Naive thymus-derived CD4-positive, alpha-beta T cell (primary cell): ENCODE data around the gene SLC4A11. TPM values are rescaled to one million over a fixed set of nuclear protein-coding genes. Genes with fewer than 3 reads are reported as not detected.

Source experiments
- ATAC-seq: fragments of 150-1000 bp; cut with Tn5 transposase; 2 replicates; pipeline ENCODE4 v1.10.0; 2021; ENCODE audit warnings: mild to moderate bottlenecking, moderate library complexity
- CTCF ChIA-PET: fragments of 350-600 bp; sonication (Branson Sonifier 250); formaldehyde crosslinking; loops from one replicate; lab custom pipeline; 2021; ENCODE audit warnings: antibody characterized with exemption; lab: Charles Lee
- POLR2A ChIA-PET: fragments of 350-600 bp; sonication (Branson Sonifier 250); formaldehyde crosslinking; loops from one replicate; lab custom pipeline; 2021; ENCODE audit warnings: antibody characterized with exemption, inconsistent platforms; lab: Charles Lee
- DNase-seq, 9 donors: peaks; one replicate each; pipeline versions ENCODE4 v3.0.0 to v3.0.0-alpha.2; 2020 to 2022; ENCODE audit warnings: mixed read lengths in 1 of 9
- H3K27ac ChIP-seq: one replicate; pipeline ENCODE4 v1.7.0; 2013; ENCODE audit warnings: mild to moderate bottlenecking, low read depth, low read length, moderate library complexity
- H3K27me3 ChIP-seq, 2 donors: one replicate each; pipeline ENCODE4 v1.7.0; 2013; ENCODE audit warnings: low read length in 2 of 2, mild to moderate bottlenecking in 2 of 2, moderate library complexity in 2 of 2; ENCODE audit not compliant: control insufficient read depth in 2 of 2, insufficient read depth in 2 of 2
- H3K36me3 ChIP-seq, 3 experiments: 1 replicate in 2 of 3; 2 replicates in 1 of 3; pipeline ENCODE4 v1.7.0; 2013; ENCODE audit warnings: low read length in 3 of 3, mild to moderate bottlenecking in 3 of 3, moderate library complexity in 1 of 3; ENCODE audit not compliant: insufficient read depth in 3 of 3, control insufficient read depth in 2 of 3
- H3K4me1 ChIP-seq, 2 donors: one replicate each; pipeline ENCODE4 v1.7.0; 2013; ENCODE audit warnings: low read length in 2 of 2, mild to moderate bottlenecking in 2 of 2, moderate library complexity in 1 of 2; ENCODE audit not compliant: control insufficient read depth in 2 of 2, insufficient read depth in 2 of 2
- H3K4me3 ChIP-seq: 2 replicates; pipeline ENCODE4 v1.7.0; 2013; ENCODE audit warnings: mild to moderate bottlenecking, low read length
- H3K9me3 ChIP-seq, 3 experiments: 1 replicate in 2 of 3; 2 replicates in 1 of 3; pipeline ENCODE4 v1.7.0; 2013; ENCODE audit warnings: low read length in 3 of 3; ENCODE audit not compliant: control insufficient read depth in 2 of 3
- H3K27ac Mint-ChIP-seq, 9 donors: one replicate each; pipeline ENCODE4 v1.8.0; 2020 to 2022; ENCODE audit warnings: mixed read lengths in 9 of 9, mild to moderate bottlenecking in 8 of 9, moderate library complexity in 5 of 9, inconsistent platforms in 2 of 9
- H3K27me3 Mint-ChIP-seq, 5 donors: one replicate each; pipeline ENCODE4 v1.8.0; 2021 to 2022; ENCODE audit warnings: mixed read lengths in 5 of 5, mild to moderate bottlenecking in 1 of 5
- H3K36me3 Mint-ChIP-seq, 5 donors: one replicate each; pipeline ENCODE4 v1.8.0; 2020 to 2022; ENCODE audit warnings: mixed read lengths in 5 of 5, mild to moderate bottlenecking in 3 of 5, inconsistent platforms in 1 of 5
- H3K4me1 Mint-ChIP-seq, 7 donors: one replicate each; pipeline ENCODE4 v1.8.0; 2020 to 2022; ENCODE audit warnings: mixed read lengths in 7 of 7, mild to moderate bottlenecking in 3 of 7, inconsistent platforms in 1 of 7
- H3K4me3 Mint-ChIP-seq, 10 donors: one replicate each; pipeline ENCODE4 v1.8.0; 2020 to 2022; ENCODE audit warnings: mild to moderate bottlenecking in 10 of 10, mixed read lengths in 10 of 10, moderate library complexity in 6 of 10, inconsistent platforms in 2 of 10
- H3K9me3 Mint-ChIP-seq, 11 donors: one replicate each; pipeline ENCODE4 v1.8.0; 2020 to 2022; ENCODE audit warnings: mixed read lengths in 11 of 11, mild to moderate bottlenecking in 4 of 11, inconsistent platforms in 1 of 11, moderate library complexity in 1 of 11
- intact Hi-C, 2 donors: fragments of 100-400 bp; cut with micrococcal nuclease; formaldehyde crosslinking; loops; one replicate each; pipeline ENCODE4 v1.15.1; 2023
- polyA plus RNA-seq, 2 donors: library from polyadenylated mRNA; unstranded; fragments of 300-500 nt; fragmentation: Illumina TruSeq; gene quantifications; one replicate each; pipeline ENCODE4 v1.2.3, GENCODE V29; 2021
- total RNA-seq, 6 experiments: library from RNA in 5 of 6; stranded (reverse) in 5 of 6; gene quantifications; 1 replicate in 5 of 6; 2 replicates in 1 of 6; pipeline ENCODE4 v1.2.3 and lab custom pipeline; 2021 to 2026

Gene SLC4A11
- total and polyA plus RNA-seq, 7 experiments from 2014 or later, result 0.19 to 1.5 (median 0.93) TPM; not detected in 3

DNA sequence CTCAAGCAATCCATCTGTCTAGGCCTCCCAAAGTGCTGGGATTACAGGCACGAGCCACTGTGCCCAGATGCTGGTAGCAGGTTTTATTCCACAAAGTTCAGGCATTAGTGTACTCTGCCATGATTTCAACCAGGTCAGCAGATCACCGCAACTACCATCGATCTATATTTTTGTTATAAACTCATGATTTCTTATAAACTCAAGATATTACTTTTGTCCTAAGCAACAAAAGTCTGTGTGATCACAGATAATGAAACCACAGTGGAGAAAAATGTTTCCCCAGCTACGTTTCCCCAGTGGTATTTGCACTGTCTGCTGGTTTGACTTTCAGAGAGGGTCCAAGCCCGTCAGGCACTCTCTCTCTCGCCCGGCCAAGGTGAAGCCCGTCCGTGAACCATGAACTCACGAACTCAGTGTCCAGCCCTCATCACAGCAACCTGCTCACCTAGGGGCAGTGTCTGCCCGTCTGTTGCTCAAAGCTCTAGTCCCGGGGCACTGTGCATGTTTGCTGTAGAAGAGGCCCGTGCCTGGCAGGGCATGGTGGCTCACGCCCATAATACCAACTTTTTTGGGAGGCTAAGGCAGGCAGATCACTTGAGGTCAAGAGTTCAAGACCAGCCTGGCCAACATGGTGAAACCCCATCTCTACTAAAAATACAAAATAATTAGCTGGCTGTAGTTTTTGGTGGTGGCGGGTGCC lies 7.0 kb downstream of the SLC4A11 start:
- no peak for ATAC-seq
- ChIA-PET CTCF (no interaction called here), POLR2A (interaction anchor here (0.7 kb wide), 1 partner anchor 102 kb away, joined by 5 read pairs; no protein-coding TSS in a partner anchor)
- H3K36me3 Mint-ChIP-seq, result no peaks in the 10 kb centered on the region
- H3K27ac Mint-ChIP-seq, result no peak overlapping the region
- intact Hi-C loops, result no loop called here
- peaks cover 13 to 23% (median 16%) of the 10 kb centered on the region in 5 donors for H3K27me3 Mint-ChIP-seq
- H3K4me1 ChIP-seq, result no peaks in the 10 kb centered on the region
- no peak overlapping the region for H3K4me3 ChIP-seq
- peaks cover 0 to 1% (median 0%) of the 10 kb centered on the region in 11 donors for H3K9me3 Mint-ChIP-seq
- H3K4me1 Mint-ChIP-seq, result peaks cover 0 to 5% (median 0%) of the 10 kb centered on the region in 7 donors
- no peaks in the 10 kb centered on the region for H3K9me3 ChIP-seq
- no peak overlapping the region for H3K4me3 Mint-ChIP-seq
- peaks cover 0 to 3% of the 10 kb centered on the region in 2 donors for H3K27me3 ChIP-seq
- no peaks in the 10 kb centered on the region for H3K36me3 ChIP-seq
- H3K27ac ChIP-seq, result no peak overlapping the region
- DNase-seq, result no peak

DNA sequence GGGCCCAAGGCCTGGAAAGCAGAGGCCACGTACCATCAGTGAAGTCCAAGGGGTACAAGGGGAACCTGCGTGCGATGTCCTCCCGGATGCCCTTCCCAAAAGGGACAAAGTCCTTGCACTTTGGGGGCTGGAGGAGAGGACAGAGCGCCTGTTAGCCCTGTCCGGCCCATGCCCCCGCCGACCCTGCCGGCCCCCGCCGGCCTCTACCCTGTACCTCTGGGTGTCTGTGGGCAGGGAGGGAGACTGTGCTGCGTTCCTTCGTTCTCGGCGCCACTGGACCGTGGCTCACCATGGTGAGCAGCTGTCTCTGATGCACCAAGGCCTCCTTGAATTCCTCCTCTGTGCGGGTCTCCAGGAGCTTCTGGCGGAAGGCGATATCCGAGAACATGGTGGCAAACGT lies 7.9 kb downstream of the SLC4A11 start:
- intact Hi-C loops, result no loop called here
- CTCF ChIA-PET, result no interaction called here
- no peak overlapping the region for H3K4me3 Mint-ChIP-seq

DNA sequence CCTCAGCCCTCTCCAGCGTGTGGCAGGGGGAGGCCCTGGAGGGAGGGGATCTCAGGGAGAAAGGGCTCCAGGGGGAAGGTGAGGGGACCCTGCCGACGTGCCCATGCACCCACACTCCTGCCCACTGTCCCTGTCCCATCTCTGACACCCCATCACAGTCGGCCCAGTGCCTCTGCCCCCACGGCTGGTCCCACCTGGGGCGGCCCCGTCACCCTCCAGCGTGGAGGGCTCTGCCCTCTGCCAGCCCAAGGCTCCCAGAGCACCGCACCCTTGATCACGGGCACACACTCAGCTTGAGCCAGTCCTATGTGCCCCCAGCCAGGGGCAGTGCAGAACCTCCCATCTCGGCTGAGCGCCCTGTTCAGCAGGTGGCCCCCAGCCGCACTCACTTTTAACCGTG lies 9.2 kb downstream of the SLC4A11 start:
- Mint-ChIP-seq H3K4me3 (no peak overlapping the region), H3K27ac (no peak overlapping the region), H3K9me3 (no peaks in the 10 kb centered on the region), H3K36me3 (no peaks in the 10 kb centered on the region), H3K27me3 (peaks cover 0 to 2% (median 0%) of the 10 kb centered on the region in 5 donors), H3K4me1 (peaks cover 0 to 2% (median 0%) of the 10 kb centered on the region in 7 donors)
- Histone ChIP-seq H3K36me3 (no peaks in the 10 kb centered on the region), H3K4me1 (no peaks in the 10 kb centered on the region), H3K27ac (no peak overlapping the region), H3K9me3 (no peaks in the 10 kb centered on the region), H3K4me3 (no peak overlapping the region), H3K27me3 (no peaks in the 10 kb centered on the region)
- ChIA-PET POLR2A (no interaction called here), CTCF (no interaction called here)
- DNase-seq, result no peak
- intact Hi-C loops, result no loop called here
- ATAC-seq, result no peak

More for the DNA sequence above, 7.9 kb downstream of the SLC4A11 start:
- peaks cover 4 to 14% (median 6%) of the 10 kb centered on the region in 5 donors for H3K27me3 Mint-ChIP-seq
- Histone ChIP-seq H3K27me3 (no peaks in the 10 kb centered on the region), H3K9me3 (no peaks in the 10 kb centered on the region), H3K4me3 (no peak overlapping the region), H3K27ac (no peak overlapping the region), H3K4me1 (no peaks in the 10 kb centered on the region), H3K36me3 (no peaks in the 10 kb centered on the region)
- POLR2A ChIA-PET, result no interaction called here
- H3K4me1 Mint-ChIP-seq, result no peaks in the 10 kb centered on the region
- DNase-seq (no peak), ATAC-seq (no peak)
- no peak overlapping the region for H3K27ac Mint-ChIP-seq
- no peaks in the 10 kb centered on the region for H3K36me3 Mint-ChIP-seq
- no peaks in the 10 kb centered on the region for H3K9me3 Mint-ChIP-seq

DNA sequence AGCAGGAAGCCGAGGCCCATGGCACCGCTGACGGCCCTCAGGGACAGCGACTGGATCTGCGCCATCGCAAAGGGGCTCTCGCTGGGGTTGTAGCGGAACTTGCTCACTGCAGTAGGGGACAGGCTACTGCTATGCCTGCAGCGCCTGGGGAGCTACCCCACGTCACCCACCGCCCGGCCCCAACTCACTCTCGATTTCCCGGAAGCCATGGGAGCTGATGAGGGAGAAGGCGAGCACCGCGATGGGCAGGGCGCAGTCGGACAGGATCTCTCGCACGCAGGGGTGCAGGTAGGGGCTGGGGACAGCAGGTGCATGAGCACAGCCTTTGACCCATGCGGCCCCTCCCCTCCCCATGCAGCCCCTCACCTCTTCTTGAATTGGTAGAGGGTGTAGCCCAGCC lies 9.8 kb downstream of the SLC4A11 start:
- no peaks in the 10 kb centered on the region for H3K36me3 Mint-ChIP-seq
- intact Hi-C loops, result no loop called here
- POLR2A ChIA-PET, result no interaction called here
- Histone ChIP-seq H3K4me1 (no peaks in the 10 kb centered on the region), H3K36me3 (no peaks in the 10 kb centered on the region), H3K4me3 (no peak overlapping the region), H3K27ac (no peak overlapping the region), H3K9me3 (no peaks in the 10 kb centered on the region), H3K27me3 (no peaks in the 10 kb centered on the region)
- H3K4me3 Mint-ChIP-seq, result no peak overlapping the region
- H3K9me3 Mint-ChIP-seq, result no peaks in the 10 kb centered on the region
- ATAC-seq (no peak), DNase-seq (no peak)
- CTCF ChIA-PET, result no interaction called here
- H3K27me3 Mint-ChIP-seq, result no peaks in the 10 kb centered on the region
- H3K4me1 Mint-ChIP-seq, result peaks cover 0 to 5% (median 0%) of the 10 kb centered on the region in 7 donors
- no peak overlapping the region for H3K27ac Mint-ChIP-seq

DNA sequence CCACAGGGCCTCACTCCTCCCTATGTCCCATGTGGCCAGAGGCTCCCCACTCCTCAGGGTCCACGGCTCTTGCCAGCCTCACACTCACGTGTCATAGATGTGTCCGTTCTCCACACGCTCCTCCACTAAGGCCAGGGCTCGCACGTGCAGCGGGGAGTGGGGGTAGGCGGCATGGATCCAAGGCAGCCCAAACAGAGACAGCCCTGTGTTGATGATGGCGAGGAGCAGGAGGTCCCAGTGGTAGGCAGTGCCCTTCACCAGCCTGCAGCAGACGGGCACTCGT lies 10.3 kb downstream of the SLC4A11 start:
- Histone ChIP-seq H3K27ac (no peak overlapping the region), H3K9me3 (no peaks in the 10 kb centered on the region), H3K4me3 (no peak overlapping the region), H3K36me3 (peaks cover 0 to under 1% (median 0%) of the 10 kb centered on the region in 3 experiments), H3K4me1 (peaks cover 0 to under 1% of the 10 kb centered on the region in 2 donors), H3K27me3 (no peaks in the 10 kb centered on the region)
- H3K4me3 Mint-ChIP-seq, result no peak overlapping the region
- no peaks in the 10 kb centered on the region for H3K9me3 Mint-ChIP-seq
- intact Hi-C loops, result no loop called here
- DNase-seq (no peak), ATAC-seq (no peak)
- H3K27ac Mint-ChIP-seq, result peak overlapping the region in 1 of 9 donors; percentile 74
- peaks cover 0 to 9% (median under 1%) of the 10 kb centered on the region in 7 donors for H3K4me1 Mint-ChIP-seq
- ChIA-PET POLR2A (no interaction called here), CTCF (no interaction called here)
- H3K27me3 Mint-ChIP-seq, result no peaks in the 10 kb centered on the region
- no peaks in the 10 kb centered on the region for H3K36me3 Mint-ChIP-seq

DNA sequence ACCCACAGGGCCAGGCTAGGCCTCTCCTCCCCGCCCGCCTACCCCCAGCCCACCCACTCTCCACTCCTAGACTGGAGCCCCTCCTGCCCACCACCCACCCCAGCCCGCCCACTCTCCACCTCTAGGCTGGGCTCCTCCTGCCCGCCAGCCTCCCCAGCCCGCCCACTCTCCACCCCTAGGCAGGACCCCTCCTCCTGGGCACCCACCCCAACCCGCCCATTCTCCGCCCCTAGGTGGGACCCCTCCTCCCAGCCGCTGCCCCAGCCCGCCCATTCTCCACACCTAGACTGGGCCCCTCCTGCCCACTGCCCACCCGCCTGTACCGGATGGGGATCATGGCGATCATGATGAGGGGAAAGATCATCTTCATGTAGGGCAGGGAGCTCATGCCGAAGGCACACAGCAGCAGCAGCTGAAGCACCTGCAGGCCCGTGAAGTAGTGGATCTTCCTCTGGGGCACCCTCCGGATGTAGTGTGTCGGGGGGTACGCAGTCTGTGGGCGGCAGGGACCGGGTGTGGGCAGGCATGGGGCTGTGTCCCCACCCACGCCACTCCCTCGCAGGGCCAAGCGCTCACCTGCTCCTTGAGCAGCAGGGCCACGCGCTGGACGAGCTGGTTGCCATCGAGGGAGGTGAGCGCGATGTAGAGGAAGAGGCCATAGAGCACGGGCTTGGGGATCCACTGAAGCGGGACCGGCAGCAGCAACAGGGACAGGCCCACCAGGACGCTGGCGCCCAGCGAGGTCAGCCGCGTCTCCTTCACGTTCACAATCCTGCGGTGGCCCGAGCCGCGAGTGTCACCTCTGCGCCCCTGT lies 10.8 kb downstream of the SLC4A11 start:
- Mint-ChIP-seq H3K27ac (no peak overlapping the region), H3K4me1 (peaks cover 0 to 14% (median 6%) of the 10 kb centered on the region in 7 donors), H3K36me3 (no peaks in the 10 kb centered on the region), H3K9me3 (no peaks in the 10 kb centered on the region), H3K4me3 (no peak overlapping the region), H3K27me3 (no peaks in the 10 kb centered on the region)
- no peaks in the 10 kb centered on the region for H3K27me3 ChIP-seq
- H3K4me3 ChIP-seq, result no peak overlapping the region
- H3K36me3 ChIP-seq, result peaks cover 0 to 6% (median 0%) of the 10 kb centered on the region in 3 experiments
- DNase-seq (no peak), ATAC-seq (no peak)
- no peak overlapping the region for H3K27ac ChIP-seq
- intact Hi-C loops, result no loop called here
- CTCF ChIA-PET, result no interaction called here
- POLR2A ChIA-PET, result no interaction called here
- H3K9me3 ChIP-seq, result no peaks in the 10 kb centered on the region
- H3K4me1 ChIP-seq, result peaks cover 0 to 6% of the 10 kb centered on the region in 2 donors
